HG03095 (cell line): ENCODE results near the gene MAPRE2.
A peak's percentile ranks its signal among the peaks of the same experiment; 100 is the strongest.

Source experiments
- ATAC-seq: cut with Tn5 transposase; IDR thresholded peaks from one replicate; pipeline ENCODE4 v1.9.1; 2021; ENCODE audit warnings: moderate library complexity; ENCODE audit not compliant: unreplicated experiment

Gene MAPRE2

DNA sequence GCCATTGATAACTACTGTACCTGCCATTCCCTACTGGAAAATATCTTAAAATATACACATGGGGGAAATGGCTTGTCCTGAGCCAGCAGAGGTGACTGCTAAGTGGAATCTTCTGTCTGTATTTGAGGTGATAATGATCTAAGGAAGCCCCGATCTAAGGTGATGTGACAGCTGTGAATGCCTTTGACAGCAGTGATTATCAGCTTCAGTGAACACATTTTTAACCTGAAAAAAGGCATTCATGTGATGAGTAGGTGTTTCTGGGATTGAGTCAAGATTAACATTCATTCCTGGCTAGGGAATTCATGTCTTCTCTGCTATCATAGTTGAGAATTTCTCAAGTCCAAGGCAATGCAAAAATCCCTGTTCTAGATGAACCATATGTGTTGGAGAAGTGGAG lies 9.1 kb upstream of the MAPRE2 start:
- no peak for ATAC-seq

- ATAC-seq: no peak
These were observed 3.2 kb upstream of the MAPRE2 start for GRCh38 chr18:35038029-35038428.

GRCh38 chr18:35038881-35039491 lies 2.2 kb upstream of the MAPRE2 start:
- ATAC-seq: peak; percentile 32

- no peak for ATAC-seq
These were observed 600 bp upstream of the MAPRE2 start for GRCh38 chr18:35040638-35040987.

- no peak for ATAC-seq
These were observed 688 bp downstream of the MAPRE2 start for GRCh38 chr18:35041815-35042387.

- no peak for ATAC-seq
These were observed 1.3 kb downstream of the MAPRE2 start for GRCh38 chr18:35042389-35043071.

GRCh38 chr18:35043207-35043606 lies 2.0 kb downstream of the MAPRE2 start:
- ATAC-seq: no peak

DNA sequence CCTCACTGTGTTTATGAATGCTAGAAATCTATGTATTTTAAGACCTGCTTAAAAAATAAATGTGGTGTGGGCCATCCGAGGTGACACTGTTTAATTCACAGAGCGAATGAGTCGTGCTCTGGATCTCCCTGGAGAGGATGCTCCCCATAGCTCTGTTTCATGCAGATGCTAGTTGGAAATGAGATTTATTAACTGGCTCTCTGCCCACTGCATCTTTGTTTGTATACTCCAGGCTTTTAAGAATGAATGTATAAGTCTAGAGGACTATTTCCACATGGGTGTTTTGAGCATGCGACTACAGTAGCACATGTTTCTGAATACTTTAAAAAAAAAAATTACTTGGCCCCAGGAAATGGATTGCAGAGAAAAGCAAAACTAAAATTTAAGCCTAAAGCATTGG lies 3.9 kb downstream of the MAPRE2 start:
- no peak for ATAC-seq

DNA sequence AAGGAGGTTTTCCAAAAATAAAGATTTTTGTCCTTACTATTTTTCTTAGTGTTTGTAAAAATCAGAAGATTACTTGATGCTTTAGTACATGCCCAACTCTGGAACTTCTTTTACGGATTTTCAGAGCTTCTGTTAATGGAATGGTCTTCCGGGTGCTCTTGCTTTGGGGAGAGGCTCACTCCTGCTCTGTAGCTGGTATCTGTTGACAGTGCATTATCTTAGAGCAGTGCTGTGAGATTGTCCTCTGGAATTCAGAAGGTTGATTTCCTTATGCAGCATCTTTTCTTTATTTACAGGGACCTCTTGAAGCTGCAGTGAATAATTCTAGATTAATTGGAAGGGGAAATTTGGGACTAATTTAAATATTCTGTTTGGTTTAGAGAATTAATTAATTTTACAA lies 4.6 kb downstream of the MAPRE2 start:
- ATAC-seq: no peak

DNA sequence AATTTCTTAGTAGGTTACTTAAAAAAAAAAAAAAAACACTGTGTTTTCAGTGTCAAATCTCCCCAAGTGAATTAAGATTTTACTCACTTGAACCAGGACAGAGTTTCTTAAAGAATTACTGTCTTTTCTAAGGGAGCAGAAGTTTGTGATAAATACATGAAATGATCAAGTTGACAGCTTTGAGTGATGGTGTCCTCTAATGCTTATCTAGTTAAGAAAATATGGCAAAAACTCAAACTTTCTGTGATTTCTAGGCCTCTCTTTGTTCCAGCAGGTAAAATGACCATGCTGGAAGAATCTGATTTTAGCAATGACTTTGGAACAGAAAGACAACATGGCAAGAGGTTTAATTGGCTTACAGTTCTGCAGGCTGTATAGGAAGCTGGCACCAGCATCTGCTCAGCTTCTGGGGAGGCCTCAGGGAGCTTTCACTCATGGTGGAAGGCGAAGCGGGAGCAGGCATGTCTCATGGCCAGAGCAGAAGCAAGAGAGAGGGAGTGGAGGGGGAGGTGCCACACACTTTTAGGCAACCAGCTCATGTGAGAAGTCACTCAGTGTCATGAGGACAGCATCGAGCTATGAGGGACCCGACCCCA lies 6.6 kb downstream of the MAPRE2 start:
- ATAC-seq: no peak

DNA sequence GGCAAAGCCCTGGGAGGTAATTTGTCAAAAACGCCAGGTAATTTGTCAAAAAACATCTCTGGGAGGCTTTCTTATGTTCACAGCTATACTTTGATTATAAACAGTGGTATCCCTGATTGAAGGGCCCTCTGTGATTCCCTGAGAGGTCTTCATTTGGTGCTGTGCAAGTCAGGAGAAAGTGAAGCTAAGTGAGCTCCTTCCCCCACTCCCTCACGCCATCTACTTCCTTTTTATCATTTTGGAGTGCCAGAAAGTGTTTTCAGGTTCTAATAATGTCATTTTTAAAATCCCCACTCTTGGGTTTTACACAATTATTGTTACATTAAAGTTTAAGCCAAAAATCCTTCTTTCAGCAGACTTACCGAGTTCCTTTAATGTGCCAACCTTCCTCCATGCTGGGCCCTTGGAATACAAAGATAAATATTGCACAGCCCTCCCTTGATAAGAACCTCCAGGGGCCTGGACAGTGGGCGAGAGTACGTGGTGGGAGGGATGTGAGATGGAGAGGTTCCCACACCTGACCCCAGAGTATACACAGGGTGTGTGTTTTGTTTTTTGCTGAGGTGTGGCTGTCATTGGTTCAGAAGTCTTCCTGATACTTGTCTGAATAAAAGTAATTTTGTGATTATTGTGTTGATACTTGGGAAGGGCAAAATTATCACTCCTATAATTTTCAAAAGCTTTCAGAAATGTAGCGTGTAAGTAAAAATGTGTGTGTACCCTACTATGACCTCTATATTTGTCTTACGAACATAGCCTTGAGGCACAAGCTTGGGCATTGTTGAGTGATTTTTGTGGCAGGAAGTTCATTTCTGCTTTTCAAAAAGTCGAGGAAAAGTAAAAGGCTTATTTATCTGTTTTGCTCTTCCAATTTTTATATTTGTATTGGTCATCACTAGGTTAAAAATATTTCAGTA lies 8.2 kb downstream of the MAPRE2 start:
- peak; percentile 15 for ATAC-seq

GRCh38 chr18:35050028-35050546 lies 8.9 kb downstream of the MAPRE2 start:
- peak; percentile 28 for ATAC-seq

DNA sequence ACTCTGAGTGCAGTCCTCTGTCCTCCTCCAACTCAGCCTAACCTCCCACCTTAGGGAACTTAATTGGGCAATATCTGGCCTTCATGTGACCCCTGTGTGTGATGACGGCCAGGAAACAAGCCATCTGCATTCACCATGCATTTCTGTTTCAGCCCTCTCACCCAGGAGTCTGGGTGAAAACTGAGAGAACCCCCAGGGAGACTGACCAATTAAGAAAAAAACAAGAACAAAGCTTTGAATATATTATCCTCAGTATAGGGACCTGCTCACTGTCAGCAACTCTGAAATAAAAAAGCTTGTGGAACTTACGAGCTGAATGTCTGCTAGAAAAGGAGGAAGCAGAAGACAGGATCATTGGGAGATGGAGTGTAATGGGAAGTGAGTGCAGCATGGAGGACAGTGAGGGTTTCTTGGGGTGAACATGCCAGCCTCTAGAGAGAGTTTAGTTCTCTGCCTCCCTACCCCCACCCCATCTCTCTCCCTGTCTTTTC lies 9.5 kb downstream of the MAPRE2 start:
- no peak for ATAC-seq

DNA sequence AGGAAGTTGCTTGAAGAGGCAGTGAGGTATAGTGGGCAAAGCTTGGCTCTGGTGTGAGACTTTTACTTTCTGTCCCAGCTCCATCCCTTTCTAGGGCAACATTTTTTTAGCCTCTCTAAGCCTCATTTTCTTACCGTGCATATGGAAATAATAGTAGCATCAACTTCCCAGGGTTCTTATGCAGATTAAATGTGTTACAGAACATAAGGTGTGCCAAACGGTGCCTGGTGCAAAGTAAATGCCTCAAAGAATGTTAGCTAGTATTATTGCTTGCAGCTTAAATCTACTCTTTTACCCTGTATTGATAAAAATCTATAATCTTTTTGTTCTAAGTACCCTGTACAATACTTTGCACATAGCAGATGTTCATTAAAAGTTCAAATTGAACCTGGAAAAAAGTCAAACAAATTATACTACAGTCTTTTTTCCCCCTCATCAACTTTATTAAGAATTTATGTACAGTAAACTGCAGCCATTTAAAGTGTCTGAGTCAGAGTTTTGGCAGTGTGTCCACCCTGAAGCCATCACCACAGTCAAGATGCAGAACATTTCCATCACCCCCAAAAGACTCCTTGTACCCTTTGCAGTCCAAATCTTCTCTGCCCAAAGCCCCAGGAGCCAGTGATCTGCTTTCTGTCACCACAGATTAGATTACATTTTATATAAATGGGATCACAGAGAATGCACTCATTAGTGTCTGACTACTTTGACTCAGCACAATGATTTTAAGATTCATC lies 10.6 kb downstream of the MAPRE2 start:
- no peak for ATAC-seq

GRCh38 chr18:35054401-35054800 lies 13.2 kb downstream of the MAPRE2 start:
- no peak for ATAC-seq

DNA sequence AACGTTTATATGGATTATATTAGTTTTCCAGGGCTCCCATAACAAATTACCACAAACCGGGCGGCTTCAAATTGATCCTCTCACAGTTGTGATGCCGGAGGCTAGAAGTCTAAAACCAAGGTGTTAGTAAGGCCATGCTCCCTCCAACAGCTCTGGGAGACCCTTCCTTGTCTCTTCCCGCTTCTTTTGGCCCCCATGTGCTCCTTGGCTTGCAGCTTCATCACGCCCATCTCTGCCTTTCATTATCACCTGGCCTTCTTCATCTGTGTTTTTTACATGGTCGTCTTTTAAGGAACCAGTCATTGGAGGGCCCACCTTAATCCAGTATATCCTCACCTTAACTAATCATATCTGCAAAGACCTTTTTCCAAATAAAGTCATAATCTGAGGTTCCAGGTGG lies 13.9 kb downstream of the MAPRE2 start:
- no peak for ATAC-seq

- ATAC-seq: no peak
These were observed 14.5 kb downstream of the MAPRE2 start for GRCh38 chr18:35055726-35056125.

DNA sequence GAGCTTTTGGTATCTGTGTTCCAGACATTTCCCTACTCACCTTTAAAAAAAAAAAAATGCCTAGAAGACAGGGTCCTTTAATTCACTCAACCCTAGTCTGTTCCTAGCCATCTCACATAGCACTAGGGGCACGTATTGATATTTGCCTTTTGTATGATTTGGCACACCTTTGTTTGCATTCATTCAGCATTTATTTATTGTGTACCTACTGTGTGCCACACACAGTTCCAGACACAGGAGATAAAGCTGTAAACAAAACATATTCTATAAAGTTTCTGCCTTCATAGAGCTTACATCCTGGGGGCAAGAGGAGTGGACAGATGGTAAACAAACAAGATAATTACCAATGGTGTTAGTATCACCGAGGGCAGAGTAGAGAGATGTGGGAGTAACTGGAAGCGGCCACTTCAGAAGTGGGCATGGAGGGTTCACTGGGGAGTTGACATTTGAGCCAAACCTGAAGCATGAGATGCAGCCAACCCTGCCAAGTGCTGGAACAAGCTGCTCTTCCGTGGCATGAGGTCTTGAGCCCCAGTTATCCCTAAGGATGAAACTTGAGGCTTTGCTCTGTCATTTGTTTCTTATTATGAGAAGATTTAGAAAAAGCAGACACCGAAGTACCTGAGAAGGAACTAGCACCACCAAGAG lies 18.2 kb downstream of the MAPRE2 start:
- no peak for ATAC-seq

DNA sequence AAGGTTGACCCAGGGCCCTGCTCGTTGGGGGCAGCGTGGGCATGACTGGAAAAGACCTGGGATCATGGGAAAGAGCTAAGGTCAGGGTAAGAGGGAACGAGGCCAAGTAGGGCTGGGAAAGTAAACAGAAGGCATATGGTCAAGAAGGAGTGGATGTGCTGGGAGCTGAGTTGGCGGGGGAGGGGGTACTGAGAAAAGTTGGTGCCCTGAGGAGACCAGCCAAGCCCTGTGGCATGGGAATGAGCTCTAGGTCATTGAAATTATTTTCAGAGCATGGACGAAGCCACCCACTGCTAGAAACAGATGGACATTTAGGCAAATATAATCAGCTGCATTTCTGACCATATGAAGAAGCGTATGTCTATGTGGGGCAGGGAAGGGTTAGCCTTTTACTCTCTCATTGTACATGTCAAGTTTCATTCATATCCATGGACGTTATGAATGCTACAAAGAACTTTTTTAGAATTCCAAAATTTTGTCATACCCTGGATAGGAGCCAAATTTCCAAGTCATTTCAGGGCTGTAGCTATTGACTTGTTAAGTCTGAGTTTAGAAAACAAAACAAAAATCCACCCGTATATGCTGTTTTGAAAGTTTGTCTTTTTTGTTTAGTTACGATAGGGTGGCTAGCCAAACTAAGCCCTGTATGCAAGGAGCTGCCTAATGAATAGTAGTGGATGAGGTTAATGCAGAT lies 19.1 kb downstream of the MAPRE2 start:
- ATAC-seq: no peak
